ENCODE measurements around the gene COX20.

COX20 gene

DNA sequence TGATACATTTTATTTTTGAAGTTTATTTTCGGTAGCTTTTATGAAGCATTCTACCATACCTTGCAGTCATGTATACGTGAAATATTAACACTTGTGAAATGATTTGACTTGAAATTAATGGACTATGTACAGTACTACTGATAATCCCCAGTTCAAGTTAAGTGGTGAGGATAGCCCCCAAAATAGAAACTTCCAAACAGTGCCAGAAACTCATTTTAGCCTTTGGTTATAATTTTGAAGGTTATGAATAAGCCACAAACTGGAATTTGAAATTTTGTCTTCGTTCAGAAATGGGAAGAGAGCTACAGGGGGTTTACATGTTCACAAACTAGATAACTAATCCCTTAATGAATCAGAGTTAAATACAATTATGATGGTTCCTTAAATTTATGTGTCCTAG is 30.4 kb downstream of the COX20 start:
- no peak for DNase-seq (ENCODE audit: low spot score)
- TF ChIP-seq, protein P1, sequence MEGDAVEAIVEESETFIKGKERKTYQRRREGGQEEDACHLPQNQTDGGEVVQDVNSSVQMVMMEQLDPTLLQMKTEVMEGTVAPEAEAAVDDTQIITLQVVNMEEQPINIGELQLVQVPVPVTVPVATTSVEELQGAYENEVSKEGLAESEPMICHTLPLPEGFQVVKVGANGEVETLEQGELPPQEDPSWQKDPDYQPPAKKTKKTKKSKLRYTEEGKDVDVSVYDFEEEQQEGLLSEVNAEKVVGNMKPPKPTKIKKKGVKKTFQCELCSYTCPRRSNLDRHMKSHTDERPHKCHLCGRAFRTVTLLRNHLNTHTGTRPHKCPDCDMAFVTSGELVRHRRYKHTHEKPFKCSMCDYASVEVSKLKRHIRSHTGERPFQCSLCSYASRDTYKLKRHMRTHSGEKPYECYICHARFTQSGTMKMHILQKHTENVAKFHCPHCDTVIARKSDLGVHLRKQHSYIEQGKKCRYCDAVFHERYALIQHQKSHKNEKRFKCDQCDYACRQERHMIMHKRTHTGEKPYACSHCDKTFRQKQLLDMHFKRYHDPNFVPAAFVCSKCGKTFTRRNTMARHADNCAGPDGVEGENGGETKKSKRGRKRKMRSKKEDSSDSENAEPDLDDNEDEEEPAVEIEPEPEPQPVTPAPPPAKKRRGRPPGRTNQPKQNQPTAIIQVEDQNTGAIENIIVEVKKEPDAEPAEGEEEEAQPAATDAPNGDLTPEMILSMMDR (IDR thresholded peaks at IDR 0.05; ENCODE audit: extremely low read depth, missing control alignments), result no peak

DNA sequence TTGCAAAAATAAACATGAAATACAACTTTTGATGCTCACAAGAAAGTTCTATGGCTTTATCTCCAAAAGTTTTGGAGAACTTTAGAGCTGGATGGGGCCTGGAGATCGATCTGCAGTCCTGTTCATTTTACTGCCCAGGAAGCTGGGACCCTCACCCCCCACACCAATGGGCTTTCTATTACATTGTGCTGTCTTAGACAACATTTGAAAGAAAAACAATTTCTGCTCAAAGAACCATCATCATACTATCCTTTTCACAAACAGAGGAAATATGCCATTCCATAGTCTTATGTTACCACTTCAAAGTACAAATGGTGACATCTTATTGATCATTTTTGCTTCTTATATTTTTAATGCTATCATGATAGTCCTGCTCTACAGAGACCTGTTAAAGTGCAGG is 30.9 kb downstream of the COX20 start:
- no peak for DNase-seq (ENCODE audit: low spot score)
- TF ChIP-seq, protein P1 (IDR thresholded peaks at IDR 0.05; ENCODE audit: extremely low read depth, missing control alignments), result no peak

DNA sequence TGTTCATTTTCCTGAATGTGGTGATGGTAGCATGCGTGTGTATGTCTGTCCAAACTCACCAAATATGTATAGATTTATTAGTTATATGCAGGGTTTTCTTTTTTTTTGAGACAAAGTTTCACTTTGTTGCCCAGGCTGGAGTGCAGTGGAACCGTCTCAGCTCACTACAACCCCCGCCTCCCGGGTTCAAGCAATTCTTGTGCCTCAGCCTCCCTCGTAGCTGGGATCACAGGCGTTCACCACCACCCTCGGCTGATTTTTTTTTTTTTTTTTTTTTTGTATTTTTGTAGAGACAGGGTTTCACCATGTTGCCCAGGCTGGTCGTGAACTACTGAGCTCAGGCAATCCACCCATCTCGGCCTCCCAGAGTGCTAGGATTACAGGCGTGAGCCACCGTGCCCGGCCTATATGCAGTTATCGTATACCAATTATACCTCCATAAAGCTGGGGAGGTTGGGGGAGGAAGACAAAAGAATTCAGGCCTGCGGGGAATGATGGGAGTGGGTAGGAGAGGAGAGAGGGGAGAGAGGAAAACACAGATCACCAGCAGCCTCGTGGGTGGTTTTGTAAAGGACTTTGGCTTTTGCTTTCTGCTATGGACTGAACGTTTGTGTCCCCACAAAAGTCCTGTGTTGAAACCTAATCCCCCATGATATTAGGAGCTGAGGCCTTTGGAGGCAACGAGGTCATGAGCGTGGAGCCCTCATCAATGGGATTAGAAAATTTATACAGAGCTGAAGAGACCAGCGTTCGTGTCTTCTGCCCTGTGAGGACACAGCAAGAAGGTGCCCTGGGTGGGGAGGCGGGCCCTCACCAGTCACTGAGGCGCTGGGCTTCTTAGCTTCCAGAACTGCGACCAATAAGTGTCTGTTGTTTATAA is 33.3 kb downstream of the COX20 start:
- no peak for DNase-seq (ENCODE audit: low spot score)
- TF ChIP-seq, protein P1 (IDR thresholded peaks at IDR 0.05; ENCODE audit: extremely low read depth, missing control alignments), result no peak

DNA sequence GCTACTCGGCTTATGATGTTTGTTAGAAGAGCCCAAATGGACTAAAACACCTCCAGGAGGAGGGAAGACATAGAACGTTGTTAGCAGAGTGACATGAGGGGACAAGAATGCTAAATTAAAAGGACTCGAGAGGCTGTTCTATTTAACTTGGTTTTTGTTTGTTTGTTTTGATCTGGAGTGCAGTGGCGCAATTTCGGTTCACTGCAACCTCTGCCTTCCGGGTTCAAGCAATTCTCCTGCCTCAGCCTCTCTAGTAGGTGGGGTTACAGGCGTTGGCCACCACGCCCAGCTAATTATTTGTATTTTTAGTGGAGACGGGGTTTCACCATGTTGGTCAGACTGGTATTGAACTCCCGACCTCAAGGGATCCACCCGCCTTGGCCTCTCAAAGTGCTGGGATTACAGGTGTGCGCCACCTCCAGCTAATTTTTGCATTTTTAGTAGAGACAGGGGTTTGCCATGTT is 33.9 kb downstream of the COX20 start:
- TF ChIP-seq, protein P1 (IDR thresholded peaks at IDR 0.05; ENCODE audit: extremely low read depth, missing control alignments), result no peak
- no peak for DNase-seq (ENCODE audit: low spot score)

DNA sequence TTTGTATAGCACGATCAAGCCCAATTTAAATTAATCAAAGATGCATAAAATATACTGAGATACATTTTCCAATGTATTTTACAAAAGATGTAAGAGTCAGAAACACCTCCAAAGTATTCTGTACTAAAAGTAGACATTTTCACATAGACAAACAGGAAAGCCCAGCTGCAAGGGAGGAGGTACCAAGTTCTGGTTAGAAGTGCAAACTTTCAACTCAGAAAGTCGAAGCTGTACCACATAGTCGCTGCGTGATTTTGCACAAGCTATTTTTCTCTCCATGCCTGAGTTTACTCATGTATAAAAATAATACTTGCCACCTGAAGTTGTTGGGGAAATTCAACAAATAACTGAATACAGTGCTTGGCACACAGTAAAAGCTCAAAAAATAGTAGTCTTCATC is 34.5 kb downstream of the COX20 start:
- DNase-seq (ENCODE audit: low spot score), result no peak

DNA sequence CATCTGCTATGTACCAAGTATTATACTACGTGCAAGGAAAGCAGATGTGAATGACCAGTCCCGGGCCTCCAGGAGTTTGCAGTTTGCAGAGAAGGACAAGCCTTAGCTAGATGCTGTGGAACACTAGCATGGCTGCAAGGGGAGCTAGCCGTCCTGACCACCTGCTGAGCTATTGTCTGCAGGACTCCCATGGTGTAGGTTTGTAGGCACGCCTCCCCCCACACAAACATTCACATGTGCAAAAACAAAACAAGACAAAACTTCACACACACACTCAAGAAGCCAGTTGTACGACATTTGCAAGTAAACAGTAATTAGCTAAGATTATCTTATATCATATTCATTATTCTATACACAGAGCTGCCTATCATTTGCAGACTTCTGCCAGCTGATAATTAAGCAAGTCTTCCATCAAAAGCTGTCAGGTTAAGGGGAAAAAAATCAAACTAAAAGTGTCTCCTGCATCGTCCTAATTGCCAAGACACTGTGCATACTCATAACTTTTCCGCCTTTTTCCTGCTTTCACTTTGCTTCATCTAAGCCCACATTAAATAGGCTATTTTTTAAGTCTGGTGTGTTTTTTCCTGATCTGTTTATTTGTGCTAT is 39.6 kb downstream of the COX20 start:
- no peak for DNase-seq (ENCODE audit: low spot score)
- TF ChIP-seq, protein P1 (IDR thresholded peaks at IDR 0.05; ENCODE audit: extremely low read depth, missing control alignments), result no peak

More for the DNA sequence above, 34.5 kb downstream of the COX20 start:
- TF ChIP-seq, protein P1 (IDR thresholded peaks at IDR 0.05; ENCODE audit: extremely low read depth, missing control alignments), result no peak

DNA sequence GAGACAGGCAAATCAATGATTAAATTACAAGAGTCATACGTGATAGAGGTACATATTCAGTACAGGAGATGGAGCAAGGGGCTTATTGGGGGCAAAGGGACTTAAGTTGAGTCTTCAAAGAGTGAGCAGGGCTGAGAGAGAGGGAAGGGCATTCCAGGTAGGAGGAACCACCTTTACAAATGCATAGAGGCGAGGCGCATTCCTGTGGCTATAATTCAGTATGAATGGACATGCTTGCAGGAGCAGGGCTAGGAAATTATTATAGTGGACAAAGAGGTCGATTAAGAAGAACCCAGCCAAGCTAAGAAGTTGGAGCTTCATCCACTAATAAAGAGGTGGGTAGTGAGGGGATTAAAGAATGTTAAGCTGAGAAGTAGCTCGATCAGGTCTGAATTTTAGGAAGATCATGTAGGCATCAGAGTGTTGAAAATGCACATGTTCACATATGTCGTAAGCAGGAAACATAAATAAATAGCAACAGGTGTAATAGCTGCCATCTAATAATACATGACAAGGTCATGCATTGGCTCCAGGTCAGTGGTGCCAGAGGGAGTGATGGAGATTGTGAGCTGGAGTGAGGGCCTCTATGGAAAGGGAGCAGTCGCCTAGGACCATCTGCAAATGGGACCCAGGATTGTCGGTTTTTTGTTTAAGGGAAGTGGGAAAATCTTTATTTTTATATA is 40.9 kb downstream of the COX20 start:
- TF ChIP-seq, protein P1 (IDR thresholded peaks at IDR 0.05; ENCODE audit: extremely low read depth, missing control alignments), result no peak
- DNase-seq (ENCODE audit: low spot score), result no peak

All from GM20000 (cell line).